GM21528 (cell line): ENCODE measurements around the gene RIMBP2.

Experiments used
- ATAC-seq: cut with Tn5 transposase; IDR thresholded peaks from one replicate; pipeline ENCODE4 v1.9.1; 2021; ENCODE audit warnings: mild to moderate bottlenecking, moderate library complexity; ENCODE audit not compliant: unreplicated experiment, low FRiP score

RIMBP2 gene

DNA sequence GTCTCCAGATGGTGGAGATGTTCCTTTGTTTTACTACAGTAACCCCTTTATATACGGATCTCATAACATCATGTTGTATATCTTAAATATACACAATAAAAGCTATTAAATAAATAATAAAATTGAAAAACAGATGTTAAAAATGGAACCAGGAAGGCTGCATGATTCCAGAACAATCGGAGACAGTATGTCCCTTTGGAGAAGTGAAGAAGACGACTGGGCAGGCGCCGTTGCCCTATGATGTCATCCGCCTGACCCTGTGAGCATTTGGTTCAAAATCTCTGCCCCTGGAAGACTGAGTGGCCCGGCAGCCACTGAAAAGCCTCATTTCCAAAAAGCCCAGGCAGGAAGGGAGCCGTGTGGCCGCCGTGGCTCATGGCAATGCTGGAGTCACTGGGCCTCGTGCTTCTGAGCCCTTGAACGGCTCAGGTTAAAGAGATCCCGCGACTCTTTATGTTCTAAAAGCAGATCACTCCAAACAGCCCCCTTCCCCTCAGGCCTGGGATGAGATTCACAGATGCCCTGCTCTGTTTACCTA is 30.8 kb downstream of the RIMBP2 start:
- ATAC-seq: no peak

DNA sequence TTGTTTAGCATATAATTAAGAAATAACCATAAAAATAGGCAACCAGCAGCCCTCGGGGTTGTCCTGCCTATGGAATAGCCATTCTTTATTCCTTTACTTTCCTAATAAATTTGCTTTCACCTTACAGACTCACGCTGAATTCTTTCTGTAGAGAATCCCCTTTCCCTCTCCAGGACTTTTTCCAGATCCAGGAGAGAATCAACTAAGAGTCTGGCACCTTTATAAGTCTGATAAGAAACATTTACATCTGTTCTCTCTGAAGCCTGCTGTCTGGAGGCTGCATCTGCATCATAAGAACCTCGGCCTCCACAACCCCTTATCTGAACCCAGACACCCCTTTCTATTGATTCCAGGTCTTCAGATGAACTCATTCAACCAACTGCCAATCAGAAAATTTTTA is 32.3 kb downstream of the RIMBP2 start:
- ATAC-seq: no peak

DNA sequence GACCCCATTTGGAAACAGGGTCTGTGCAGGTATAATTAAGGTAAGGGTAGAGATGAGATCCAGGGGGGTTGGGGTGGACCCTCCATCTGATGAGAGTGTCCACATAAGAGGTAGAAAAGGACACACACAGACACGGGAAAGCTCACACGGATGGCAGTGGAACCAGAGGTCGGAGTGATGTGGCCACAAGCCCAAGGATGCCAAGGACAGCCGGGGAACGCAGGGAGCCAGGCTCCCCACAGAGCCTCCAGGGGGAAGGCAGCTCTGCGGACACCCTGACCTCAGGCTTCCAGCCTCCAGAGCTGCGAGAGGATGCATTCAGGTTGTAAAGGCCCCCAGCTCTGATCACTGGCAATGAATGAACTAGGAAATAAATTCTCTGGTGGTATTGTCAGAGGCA is 33.0 kb downstream of the RIMBP2 start:
- no peak for ATAC-seq

DNA sequence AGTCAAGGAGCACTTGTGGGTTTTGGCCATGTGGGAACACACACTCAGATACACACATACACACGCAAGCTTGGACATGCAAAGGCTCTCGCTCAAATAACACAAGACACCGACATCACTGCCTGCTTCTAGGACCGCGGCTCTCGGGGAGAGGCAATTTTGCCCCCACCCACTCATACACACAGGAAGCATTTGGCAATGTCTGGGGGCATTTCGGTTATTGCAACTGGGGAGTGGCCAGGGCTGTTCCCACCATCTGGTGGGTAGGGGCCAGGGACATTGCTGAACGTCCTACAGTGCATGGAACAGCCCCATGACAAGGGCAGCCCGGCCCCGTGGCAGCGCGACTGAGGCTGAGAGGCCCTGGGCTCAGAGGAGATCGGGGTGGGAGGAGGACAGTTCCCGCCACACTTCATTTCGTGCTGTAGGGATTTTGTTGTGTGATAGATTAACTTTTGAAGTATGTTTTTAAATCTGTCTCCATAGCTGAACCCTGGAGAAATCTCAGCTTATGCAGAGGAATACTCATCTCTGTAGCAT is 35.6 kb downstream of the RIMBP2 start:
- no peak for ATAC-seq

DNA sequence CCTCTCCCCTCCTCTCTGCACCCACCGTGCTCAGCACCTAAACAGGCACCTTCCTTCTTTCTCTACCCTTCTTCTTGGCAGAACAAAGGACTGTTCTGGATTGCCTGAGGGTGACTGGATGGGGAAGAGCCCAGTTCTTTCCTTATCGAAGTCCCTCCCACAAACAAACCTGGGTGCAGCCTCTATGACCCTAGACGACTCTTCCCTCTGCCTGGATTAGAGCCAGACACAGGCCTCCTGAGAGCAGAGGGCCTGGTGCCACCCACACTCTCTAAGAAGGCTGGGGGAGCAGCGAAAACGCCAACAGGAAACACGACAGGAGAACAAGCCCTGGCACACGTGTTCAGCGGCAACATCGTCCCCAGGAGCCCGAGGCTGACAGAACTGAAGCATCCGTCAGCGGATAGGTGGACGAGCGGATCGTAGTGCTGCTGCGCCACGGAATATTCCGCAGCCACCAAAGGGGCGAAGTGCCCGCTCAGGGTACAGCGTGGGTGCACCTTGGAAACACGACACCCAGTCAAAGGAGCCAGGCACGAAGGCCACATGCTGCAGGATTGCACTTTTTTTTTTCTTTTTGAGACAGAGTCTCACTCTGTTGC is 38.0 kb downstream of the RIMBP2 start:
- ATAC-seq: no peak

DNA sequence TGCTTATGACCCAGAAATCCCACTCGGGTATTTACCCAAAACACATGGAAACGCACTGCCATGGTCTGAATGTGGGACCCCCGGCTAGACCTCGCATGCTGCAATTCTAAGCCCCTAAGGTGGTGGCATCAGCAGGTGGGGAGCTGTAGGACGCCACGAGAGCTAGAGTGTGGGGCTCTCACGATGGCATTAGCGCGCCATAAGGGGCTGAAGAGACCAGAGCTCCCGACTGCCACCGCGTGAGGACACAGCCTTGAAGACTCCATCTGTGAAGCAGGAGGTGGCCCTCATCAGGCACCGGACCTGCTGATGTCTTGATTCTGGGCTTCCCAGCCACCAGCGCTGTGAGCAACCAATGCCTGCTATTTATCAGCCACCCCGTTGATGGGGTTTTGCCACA is 40.3 kb downstream of the RIMBP2 start:
- ATAC-seq: no peak

DNA sequence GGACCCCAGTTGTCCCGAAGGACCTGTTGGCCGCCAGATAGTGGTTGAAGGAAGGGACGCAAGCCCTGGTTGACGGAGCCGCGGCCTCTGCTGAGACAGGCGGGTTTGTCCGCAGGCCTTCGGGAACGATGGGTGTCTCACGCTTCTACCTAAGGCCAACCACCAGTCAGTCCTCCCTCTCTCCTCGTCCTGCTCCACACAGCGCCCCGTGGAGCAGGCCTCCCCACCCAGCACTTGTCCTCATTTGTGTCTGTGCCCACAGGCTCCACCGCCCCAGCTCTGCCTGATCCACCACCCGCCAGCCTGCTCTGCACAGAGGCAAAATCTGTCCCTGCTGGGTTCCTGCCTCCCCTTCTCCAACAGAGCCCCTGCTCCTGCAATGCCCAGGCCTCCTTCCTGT is 41.0 kb downstream of the RIMBP2 start:
- ATAC-seq: no peak

DNA sequence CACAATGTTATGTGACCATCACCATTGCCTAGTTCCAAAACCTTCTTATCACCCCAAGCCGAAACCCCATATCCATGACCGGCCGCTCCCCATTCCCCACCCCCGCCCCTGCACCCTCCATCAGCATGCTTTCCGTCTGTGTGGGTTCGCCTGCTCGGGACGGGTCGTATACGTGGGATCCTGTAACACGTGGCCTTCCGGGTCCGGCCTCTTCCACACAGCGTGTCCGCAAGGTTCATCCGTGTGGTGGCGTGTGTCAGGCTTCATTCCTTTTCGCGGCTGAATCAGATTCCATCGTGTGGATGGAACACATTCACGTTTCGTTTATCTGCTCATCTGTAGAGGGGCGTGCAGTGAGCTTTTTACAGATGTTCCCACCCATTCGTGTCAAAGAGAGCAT is 41.4 kb downstream of the RIMBP2 start:
- ATAC-seq: no peak

DNA sequence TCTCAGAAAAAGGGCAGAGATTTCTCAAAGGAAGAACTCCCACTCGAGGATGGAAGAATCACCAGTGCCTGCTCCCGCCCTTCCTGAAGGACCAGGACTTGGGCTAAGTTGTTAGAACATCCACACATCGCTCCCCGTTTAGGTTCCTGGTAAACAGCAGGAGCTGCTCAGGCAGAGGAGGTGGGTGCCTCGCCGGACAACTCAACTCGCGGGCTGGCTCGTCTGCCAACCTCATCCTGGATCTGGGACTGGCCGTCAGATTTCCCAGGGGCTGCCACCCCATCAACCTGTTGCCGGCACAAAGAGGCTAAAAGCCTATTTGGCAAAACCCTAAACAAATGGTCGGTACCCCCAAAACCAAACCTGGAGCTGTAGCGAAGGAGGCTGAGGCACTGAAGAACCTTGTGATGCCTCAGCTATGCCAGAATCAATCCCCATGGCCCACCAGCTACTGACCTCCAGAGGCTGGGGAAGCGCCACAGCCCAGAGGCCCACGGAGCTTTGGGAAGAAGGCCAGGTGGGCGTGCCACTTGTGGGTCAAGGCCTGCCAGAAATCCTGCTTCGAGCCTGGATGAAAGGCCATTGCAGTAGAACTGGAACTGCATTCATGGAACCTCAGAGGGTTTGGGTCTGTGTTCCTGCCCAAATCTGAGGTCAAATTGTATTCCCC is 42.9 kb downstream of the RIMBP2 start:
- ATAC-seq: no peak

DNA sequence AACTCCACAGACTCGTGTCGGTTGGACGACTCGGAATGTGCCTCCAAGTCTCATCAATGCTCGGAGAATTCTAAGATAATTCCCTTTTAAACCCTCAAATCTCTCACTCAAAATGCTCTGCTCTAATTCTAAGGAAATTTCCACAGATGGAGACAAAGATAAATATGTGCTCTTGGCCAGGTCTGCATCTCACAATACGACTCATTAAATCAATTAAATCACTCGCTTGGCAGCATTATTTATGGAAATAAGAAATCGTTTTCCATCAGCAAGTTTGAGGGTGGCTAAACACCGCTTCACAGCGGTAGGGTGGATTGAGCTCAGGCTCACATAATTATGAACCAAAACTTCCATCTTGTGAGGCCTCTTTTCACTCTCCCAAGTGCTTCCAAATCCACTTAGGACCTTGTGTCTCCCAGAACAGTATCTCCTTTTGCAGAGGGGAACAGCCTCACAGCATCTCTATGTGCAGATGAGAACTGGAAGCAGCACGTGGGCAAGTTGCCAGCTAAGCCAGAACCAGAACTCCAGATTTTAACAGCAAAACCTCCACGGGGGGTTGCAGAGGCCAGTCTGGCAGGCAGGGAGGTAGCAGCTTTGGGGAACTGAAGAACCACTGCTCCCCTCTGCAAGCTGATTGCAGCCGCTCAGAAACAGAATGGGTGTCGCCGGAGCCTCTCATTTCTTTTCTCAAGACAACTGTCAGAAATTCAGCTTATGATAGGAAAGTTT is 43.8 kb downstream of the RIMBP2 start:
- no peak for ATAC-seq

DNA sequence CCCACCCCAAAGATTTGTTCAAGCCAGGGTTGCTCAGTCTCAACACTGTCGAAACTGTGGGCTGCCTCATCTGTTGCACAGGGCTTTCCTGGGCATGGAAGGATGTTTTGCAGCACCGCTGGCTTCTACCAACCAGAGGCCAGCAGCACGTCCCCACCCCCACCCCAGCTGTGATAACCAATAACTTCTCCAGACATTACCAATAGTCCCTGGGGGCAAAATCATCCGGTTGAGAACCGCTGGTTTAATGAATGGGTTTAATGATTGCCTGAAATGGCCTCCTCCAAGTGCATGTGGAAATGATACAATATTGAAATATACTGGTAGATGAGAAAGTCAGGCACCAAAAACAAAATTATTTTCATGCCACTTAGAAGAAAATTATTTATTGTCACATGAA is 44.5 kb downstream of the RIMBP2 start:
- ATAC-seq: no peak

DNA sequence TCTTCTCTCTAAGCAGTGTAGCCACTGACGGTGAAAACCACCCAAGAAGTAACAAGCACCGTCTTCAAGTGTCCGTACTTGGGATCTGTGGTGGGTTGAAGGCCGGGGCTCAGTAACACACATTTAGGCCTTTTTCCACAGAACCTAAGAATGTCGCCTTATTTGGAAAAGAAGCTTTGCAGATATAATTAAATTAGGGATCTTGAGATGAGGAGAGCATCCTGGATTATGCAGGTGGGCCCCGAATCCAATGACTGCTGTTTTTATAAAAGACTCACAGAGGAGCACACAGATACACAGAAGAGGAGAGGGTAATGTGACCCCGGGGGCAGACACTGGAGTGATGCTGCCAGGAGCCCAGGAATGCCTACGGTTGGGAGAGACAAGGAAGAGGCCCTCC is 46.3 kb downstream of the RIMBP2 start:
- ATAC-seq: no peak

DNA sequence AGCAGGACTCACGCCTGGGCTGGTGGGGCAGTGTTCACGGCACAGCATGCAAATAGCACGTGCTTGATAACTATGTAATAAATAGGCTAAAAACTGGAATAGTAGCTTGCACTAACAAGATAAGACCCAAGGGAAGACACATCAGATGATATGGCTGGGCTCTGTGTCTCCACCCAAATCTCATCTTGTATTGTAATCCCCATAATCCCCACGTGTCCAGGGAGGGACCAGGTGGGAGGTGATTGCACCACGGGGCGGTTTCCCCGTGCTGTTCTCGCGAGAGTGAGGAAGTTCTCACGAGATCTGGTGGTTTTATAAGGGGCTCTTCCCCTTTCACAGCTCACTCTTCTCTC is 46.9 kb downstream of the RIMBP2 start:
- ATAC-seq: no peak

DNA sequence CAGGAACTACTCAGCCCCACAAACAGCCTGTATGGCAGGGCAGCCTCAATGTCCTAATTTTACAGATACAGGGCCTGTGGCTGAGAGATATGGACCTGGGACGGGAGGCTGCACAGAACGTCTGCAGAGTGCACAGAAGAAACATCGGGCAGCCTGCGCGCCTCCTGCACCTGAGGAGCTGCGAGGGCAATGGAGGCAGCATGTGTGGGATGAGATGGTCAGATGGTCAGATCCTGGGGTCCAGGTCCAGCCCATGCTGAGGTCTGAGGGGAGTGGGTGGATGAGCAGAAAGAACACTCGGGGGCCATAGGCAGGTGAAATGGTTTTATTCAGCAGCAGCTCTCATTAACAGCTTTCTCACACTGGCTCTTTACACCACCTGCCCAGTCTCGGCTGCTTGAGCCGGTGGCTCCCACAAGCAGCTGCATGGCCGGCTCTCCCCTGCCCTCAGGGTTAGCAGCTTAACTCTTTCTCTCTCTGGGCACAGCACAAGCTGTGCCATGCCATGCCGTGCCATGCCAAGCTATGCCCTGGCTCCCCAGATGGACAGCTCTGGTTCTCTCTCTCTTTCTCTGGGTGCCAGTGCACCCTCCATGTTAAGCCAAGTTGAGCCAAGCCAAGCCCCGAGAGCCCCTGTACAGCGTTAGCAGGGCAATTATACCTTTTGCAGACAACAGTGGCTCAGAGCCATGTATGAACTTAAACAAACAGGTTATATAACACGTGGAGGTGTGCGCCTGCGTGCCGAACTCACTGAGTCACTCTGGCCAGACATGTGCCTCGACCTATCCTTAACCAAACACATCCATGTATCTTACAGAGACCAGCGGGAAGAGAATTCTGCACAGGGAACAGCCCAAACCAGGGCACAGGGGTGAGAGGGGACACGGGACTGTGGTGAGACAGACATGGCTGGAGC is 47.6 kb downstream of the RIMBP2 start:
- no peak for ATAC-seq

DNA sequence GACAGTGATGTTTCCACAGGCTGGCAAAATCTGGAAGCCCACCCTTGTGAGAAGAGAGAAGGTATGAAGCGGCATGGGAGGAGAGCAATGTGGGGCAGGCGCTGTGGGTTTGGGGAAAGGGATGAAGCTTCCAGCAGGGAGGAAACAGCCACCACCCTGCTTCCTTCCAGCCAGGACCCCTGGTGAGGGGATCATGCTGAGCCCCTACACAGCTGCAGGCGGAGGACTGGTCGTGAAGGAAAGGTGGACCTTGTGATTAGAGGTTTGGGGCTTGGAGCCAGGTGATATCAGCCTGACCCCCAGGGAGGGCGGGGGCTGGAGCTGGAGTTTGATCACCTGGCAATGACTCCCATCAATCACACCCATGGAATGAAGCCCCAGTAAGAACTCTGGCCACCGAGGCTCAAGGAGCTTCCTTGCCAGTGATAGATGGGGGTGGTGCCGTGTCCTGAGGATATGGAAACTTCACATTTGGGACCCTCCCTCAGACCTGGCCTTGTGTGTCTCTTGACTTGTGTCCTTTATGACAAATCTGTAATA is 48.6 kb downstream of the RIMBP2 start:
- ATAC-seq: no peak

DNA sequence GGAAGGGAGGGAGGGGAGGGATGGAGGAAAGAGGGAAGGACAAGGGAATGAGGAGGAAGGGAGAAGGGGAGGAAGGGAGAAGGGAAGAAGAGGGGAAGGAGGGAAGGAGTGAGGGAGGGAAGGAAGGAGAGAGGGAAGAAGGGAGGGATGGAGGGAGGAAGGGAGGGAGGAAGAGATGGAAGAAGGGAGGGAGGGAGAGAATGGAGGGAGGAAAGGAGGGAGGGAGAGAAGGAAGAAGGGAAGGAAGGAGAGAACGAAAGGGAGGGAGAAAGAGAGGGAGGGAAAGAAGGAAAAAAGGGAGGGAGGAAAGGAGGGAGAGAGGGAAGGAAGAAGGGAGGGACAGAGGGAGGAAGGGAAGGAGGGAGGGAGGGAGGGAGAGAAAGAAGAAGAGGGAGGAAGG is 49.5 kb downstream of the RIMBP2 start:
- ATAC-seq: no peak

DNA sequence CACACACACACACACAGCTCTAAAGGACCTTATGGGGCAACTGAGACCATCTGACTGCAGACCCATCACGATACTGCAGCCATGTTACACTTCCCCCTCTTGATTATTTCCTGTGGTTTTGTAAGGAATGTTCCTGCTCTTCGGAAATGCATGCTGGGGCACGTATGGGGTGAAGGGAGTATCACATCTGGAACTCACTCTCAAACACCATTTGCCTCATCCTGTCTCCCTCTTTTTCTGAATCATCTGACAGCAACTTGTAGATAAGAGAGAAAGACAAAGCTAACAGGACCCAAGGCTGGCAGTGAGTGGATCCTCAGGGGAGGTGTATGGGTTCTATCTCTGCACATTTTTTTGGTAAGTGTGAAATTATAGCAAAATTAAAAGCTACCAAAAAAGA is 50.3 kb downstream of the RIMBP2 start:
- ATAC-seq: no peak

DNA sequence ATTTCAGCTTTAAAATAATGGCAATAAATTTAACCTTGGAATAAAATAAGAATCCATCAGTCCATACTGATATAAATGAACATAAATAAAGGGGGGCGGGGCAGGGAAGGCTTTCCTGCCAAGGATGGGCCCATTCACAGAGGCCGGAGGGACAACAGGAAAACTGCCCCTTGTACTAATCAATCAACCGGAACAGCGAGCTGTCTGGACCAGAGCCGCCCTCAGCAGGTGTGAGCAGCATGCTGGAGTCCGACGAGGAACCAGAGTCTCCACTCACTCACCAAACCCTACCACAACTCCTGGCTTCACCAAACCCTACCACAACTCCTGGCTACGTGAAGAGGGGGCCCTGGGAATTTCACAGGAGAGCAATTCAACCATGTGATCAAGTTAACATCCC is 51.3 kb downstream of the RIMBP2 start:
- ATAC-seq: no peak

DNA sequence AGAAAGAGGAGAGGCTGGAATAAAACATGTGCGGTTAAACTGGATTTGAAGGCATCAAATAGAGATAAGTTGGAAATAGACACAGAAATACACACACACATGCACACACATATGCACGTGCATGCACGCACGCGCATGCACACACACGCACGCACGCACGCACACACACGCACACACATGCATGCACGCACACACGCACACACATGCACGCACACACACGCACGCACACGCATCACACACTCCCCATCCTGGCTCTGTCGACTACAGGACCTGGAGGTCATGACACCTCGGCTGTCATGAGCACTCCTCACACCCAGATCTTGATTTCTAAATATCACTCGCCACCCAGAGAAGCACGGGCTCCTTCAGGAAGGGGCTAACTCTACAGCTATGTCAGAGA is 51.8 kb downstream of the RIMBP2 start:
- ATAC-seq: no peak

DNA sequence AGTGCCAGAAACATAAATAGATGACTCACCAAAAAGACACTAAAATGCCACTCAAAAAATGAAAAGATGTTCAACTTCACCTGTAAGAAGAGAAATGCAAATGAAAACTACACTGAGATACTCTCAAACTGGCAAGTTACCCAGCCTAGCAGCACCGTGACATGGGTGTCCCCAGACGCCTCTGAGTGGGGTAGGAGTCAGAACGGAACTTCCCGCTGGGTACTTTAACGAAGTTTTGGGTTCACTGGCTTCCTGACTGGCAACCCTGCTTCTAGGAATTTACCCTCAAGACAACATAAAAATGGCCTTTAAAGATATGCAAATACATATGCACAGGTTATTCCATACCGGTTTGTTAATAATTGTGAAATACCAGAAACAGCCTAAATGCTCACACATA is 52.6 kb downstream of the RIMBP2 start:
- ATAC-seq: no peak
